Adrenal gland (tissue), 5 donors: ENCODE measurements around the gene ZNF467.

ENCODE experiments used
- CTCF ChIP-seq, 6 experiments: fragments of 450-650 bp in 4 of 6; fragments of 200-600 bp in 2 of 6; sonication (generic) in 1 of 6; IDR thresholded peaks; 1 replicate in 5 of 6; 2 replicates in 1 of 6; pipeline versions ENCODE4 v1.5.1 to v1.8.0; 2016 to 2021; ENCODE audit warnings: antibody characterized with exemption in 6 of 6, mild to moderate bottlenecking in 2 of 6, moderate library complexity in 1 of 6
- POLR2A ChIP-seq, 2 donors: fragments of 450-650 bp; IDR thresholded peaks; one replicate each; pipeline ENCODE4 v1.6.1; 2017; ENCODE audit warnings: antibody characterized with exemption in 2 of 2, mild to moderate bottlenecking in 2 of 2, moderate library complexity in 1 of 2
- donor health status: DM: no; HTN: no; CAD: no.

GRCh38 chr7:149752646-149753045 lies 20.7 kb downstream of the ZNF467 start:
- TF ChIP-seq CTCF (IDR thresholded peaks at IDR 0.05) (no peak), POLR2A (IDR thresholded peaks at IDR 0.05) (no peak)
